Stimulated activated CD4-positive, alpha-beta T cell treated with anti-CD3 and anti-CD28 coated beads, TNF-alpha, amount 100 ng/mL, for 4 hours (primary cell): ENCODE measurements around the gene AFF1.
"Not testable (repeated sequence)": the region's sequence is repeated elsewhere in the genome, so short reads cannot be mapped to it uniquely, and the experiment has no call there.

Experiments used
- DNase-seq, 3 experiments: peaks; one replicate each; pipeline ENCODE4 v3.0.0-alpha.2; 2020; ENCODE audit warnings: low read depth in 3 of 3

Gene AFF1

DNA sequence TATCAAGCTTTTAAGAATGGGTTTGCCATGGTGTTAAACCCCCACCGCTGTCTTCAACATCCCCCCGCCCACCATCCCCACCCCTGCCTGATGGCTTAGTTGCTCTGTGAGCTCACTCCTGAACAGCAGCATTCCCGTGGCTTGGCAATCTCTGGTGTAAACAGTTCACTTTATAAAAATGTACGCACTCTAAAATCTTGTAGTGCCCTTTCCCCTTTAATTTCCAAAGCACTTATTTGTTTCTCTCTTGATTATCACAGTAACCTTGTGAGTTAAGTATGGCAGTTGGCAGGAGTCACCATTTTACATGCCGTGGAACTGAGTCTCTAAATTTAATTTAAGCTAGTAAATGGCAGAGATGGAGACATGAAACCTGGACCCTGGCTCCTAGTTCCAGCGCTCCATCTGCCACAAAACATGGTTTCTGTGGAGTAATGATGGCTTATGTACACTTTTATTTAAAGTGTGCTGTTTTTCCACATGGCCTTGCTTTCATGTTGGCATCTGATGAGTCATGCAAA, 123.1 kb downstream of the AFF1 start:
- DNase-seq = no peak

DNA sequence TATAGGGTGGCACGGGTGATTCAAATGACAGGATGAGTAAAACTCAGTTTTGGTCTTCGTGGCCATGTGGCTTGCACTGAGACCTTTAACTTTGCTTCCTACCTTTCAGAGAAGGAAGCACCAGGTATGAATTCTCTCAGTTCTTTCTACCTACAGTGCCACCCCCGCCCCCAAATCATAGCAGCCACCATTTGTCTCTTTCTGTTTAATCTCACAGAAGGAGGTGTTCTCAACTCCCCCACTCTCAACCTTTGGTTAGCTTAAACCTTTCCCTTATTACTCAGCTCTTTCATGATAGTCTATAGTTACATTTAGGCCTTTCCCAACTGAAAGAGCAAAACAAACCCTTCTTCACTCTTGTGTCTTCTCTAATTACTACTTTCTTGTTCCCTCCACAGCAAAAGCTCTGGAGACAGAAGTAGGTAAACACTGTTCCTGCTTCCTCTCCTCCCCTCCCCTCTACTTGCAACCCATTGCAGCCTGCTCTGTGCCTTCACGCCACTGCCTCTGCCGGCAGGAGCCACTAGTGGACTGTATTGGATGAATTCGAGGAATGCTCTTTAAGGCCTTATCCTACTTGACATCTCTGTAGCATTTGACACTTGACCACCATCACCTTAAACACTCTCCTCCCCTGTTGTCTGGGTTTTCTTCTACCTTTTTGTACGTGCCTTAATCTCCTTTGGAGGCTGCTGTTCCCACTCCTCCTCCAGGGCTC, 123.7 kb downstream of the AFF1 start:
- DNase-seq = peak; percentile 26 to 43 (median 30)

DNA sequence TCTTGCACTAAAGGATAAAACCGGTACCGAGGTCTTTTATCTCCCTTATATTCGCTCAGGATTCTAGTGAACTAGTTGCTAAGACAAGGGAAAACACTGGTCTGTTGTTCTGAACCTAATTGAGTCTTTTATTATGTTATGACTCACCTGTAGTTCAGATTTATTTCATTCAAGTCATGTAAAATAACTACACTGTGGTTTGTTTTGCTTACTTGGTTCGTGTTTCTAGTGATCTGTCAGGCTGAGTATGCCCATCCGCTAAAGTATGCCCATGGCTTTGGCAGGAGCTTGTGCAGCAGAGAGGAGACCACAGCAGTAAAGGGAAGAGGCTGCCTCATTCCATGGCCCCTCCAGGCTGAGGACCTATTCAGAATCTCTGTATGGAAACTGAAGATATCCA, 126.1 kb downstream of the AFF1 start:
- DNase-seq = no peak

DNA sequence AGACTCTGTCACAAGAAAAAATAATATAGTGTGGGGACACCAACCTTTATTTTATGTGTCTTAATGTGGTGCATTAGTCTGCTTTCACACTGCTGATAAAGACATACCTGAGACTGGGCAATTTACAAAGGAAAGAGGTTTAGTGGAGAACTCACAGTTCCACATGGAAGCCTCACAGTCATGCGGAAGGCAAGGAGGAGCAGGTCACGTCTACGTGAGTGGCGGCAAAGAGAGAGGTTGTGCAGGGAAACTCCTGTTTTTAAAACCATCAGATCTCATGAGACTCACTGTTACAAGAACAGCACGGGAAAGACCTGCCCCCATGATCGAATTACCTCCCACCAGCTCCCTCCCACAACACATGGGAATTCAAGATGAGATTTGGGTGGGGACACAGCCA, 130.2 kb downstream of the AFF1 start:
- no peak for DNase-seq

DNA sequence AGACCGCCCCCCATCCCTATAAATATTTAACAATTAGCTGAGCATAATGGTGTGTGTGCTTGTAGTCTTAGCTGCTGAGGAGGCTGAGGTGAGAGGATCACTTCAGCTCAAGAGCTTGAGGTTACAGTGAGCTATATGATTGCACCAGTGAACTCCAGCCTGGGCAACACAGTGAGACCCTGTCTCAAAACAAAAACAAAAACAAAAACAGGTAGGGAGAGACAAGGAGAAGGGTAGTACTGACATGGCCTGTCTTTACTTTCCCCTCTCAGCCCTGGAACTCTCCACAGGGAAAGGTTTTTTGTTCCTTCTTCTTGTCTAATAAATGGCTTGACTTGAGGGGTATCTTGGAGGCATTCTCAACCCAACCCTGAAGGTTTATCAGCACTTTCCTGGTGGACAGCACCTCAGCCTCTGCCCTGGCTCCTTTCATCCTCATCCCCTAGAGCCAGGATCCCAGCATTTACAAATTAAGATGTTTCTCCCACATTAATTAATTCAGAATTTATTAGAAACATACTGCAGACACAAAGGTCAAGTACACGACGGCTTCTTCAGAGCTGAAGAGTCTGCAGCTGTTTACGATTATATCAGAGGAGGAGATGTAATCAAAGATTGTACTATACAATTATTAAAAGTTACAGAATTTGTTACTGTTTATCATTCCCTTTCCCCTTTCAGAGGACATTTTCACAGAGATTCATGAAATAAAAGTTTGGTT, 131.8 kb downstream of the AFF1 start:
- DNase-seq = no peak

DNA sequence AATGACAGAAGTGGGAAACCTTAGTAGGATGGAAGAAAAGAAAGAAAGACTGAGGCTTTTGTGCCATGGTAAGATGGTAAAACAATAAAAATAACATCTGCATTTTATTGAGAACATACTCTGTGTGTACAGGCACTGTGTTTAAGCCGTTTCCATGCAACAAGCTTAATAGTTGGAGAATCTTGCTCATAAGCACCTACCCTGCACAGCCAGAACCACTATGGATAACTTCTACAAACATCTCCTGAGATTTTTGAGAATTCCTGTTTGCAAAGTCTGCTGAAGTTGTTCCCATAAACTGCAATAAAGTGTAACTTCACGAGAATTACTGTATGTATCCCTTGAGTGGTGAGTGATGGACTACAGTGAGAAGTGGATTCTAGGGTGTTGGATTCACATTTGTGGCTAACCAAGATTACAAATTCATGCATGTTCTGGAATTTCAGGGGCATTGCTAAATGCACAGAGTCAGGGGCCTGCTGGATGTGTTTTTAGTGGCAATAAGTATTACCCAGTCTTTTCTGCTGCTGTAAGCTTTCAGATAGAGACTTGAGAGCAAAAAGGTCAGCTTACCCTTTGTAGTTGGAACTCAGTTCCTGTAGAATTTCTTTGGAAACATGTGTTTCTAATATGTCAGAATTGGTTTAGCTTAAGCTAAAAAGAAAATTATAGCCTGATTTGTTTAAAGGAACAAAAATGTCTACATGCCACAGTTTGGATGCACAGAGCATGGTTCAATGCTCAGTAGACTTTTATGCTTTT, 132.5 kb downstream of the AFF1 start:
- DNase-seq = no peak

DNA sequence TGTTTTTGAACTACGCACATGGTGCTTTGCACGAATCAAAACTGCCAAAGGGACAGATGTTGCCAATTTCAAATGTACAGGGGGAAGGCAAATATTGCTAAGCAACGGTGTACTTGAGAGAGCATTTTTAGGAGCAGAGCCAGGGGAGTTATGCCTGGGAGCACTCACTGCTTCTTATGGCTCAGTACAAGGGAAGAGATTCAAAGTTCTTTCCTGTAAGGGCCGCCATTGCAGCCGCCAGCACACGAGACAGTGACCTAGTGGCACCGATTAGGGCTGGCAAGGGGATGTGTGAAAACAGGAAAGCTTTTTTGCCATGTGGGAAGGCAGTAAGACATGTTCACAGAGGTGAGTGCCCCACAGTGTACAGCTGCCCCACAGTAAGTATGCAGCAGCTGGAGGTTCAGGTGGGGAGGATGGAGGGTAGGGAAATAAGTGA, 133.8 kb downstream of the AFF1 start:
- no peak for DNase-seq

DNA sequence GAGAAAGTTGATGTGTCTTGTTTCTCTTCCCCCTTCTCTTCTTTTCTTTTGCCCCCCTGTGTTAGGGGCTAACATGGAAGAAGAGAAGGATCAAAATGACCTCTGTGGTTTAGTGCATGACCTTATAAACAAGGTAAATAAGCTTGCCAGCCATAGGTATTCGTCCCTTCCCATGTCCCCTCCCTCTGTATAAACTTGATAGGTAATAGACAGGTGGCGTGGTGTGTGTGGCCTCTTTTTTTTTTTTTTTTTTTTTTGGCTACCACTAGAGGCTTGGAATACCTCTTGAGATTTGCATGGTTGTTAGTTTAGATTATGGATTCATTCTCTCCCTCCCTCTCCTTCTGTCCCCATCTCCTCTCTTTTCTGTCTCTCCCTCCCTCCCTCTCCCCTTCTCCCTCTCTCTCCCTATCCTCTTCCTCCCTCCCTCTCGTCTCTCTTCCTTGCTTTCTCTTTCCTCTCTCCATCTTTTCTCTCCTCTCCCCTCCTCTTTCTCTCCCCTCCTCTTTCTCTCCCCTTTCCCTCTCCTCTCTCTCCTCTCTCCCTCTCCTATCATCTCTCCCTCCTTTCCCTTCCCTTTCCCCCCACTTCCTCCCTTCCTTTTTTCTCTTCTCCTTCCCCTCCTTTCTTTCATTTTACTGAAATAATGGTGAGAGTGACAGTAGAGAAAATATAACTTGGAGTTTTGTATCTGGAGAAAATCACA, 134.4 kb downstream of the AFF1 start:
- no peak for DNase-seq

DNA sequence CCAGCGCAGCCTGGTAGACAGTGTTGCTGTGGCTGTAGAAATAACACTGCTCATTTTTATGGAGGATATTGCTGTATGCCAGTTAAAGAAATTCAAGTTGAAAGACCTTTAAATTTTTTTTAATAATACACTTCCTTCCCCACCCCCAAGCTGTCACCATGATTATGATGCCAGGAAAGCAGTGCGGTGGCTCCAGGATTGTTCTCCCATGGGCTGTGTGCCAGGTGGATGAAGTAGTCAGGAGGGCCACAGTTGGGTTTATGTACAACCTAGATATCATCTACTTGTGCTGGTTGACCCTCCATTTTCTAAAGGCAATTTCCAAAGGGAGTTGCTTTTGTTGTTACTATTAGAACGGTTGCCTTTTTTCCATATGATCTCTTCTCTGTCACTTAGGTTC, 136.6 kb downstream of the AFF1 start:
- DNase-seq = no peak

DNA sequence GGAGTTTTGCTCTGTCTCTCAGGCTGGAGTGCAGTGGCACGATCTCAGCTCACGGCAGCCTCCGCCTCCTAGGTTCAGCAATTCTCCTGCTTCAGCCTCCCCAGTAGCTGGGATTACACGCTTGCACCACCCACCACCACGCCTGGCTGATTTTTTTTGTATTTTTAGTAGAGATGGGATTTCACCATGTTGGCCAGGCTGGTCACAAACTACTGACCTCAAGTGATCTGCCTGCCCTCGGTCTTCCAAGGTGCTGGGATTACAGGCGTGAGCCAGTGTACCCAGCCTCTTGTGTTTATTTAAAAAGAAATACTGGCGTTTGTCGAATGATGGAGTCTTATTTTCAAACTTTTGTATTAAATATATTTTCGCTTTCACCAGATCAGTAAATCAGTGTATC, 137.7 kb downstream of the AFF1 start:
- not testable (repeated sequence) for DNase-seq

DNA sequence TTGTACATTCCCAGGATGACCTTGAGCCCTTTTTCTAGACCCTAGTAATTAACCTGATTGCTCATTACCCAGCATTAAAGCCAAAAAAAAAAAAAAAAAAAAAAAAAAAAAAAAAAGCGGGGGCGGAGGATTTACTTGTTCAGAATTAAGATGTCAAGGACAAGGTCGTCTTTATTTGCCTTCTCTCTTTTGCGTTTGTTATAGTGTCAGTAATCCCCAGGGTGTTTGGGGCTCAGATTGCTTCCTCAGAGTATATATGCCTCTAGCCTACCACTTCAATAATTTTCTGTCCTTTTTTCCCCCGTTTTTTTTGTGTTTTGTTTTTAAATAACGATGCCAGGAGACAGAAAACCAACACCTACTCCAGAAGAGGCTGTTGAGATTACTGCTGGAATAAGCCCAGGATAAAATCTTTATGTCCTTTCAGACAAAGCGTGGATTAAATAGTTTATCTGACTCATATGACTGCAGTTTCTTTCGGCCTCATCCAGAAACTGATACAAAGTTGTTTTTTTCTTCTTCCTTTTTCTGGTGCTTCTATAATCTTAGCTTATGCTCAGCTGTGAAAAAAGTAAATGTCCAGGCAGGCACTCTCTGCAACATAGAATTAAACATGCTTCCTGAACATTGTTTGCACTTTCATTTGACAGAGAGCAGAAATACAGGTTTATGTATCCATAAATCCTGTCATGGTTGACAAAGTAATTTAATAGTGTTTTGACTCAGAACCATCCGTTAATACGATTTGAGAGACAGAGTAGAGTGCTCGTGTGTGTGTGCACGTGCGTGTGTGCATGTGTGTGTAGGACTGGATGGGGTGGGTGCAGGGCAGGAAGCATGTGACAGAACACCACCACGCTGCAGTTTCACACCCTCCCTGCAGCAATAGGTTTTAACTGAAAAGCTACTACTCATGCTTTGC, 138.6 kb downstream of the AFF1 start:
- peak in 1 of 3 experiments; percentile 17 for DNase-seq

DNA sequence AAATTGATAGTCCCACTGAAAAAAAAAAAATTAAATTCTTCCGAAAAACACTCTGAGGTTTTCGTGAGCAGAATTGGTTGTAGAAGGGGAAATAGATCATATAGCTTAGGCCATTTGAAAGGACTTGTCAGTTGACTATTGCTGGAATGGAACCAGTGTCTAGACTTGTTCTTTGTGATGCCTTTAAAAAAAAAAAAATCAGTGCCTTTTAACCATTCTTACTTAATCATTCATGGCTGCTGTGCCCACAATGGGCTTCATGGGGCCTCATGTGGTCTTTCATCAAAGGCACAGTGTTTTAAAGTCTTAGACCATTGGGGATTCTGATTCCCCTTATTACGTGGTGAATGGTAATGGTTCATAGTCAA, 139.3 kb downstream of the AFF1 start:
- DNase-seq = no peak

DNA sequence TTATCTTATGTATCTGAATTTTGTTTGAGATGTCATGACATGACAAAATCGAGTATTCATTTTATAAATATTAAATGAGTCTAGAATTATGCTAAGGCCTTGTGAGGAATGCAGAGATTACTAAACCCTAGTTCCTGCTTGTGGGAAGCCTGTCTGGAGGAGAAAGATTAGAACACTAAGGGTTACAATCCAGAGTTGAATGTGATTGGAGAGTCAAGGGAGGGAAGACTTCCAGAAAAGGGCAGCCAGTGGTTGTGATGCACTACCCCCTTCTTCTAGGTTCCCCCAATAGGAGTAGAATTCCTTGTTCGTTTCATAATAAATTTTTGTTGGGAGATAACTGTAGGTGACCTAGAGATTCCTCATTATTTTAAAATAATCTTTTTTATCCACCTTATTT, 141.1 kb downstream of the AFF1 start:
- no peak for DNase-seq

DNA sequence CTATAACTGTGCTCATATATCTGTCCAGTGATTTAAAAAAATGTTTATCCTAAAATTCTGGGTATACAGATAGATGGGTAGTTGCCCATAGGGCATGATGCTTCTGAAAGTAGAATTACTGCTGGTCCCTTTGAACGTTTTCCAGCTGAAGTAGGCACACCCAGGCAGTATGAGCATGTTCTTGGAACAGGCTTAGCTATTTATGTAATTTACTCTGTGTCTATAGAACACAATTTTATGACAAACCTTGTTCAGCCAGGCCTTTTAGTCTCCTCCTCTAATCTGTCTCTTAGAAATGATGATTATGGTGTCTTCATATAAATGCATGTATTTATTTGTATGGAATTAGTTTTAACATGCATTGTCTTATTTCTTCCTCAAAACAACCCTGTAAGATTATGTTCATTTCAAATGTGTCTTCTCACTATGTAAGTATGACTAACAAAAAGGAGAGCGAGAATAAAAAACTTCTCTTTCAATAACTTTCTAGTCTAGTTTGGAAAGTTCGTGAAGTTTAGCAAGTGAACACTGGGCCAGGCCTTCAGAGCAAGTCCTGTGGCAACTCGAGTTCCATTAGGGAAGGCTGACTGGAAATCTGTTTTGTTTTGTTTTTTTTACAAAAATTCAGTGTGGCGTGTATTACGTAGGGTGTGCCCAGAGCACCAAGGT, 142.0 kb downstream of the AFF1 start:
- DNase-seq = no peak

DNA sequence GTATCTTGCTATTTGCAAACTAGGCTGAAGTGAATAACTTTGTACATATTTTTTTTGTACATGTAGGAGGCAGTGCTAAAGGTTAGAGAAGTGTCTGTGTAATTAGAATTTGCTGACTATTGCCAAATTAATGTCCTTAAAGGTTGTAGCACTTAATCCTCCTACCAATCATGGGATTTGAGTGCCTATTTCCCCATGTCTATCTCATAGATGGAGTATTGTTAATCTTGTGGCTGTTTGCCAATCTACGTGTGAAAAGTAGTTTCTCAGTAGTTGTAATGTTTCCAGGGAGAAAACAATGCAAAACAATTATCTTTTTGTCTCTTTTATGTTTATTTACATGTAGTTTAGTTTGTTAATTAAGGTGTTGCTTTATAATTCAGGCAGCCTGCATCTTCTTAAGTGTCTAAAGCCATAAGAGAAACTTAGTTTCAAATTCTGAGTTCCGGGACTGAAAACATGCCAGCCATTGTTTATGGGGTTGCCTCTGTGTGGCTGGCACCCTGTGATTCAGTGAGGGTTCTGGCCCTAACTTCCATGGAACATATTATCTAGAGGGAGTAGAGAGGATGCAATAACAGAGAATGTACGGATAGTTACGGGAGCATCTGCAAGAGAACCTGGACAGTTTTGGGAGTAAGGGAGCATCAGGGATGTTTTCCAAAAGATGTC, 143.2 kb downstream of the AFF1 start:
- no peak for DNase-seq

DNA sequence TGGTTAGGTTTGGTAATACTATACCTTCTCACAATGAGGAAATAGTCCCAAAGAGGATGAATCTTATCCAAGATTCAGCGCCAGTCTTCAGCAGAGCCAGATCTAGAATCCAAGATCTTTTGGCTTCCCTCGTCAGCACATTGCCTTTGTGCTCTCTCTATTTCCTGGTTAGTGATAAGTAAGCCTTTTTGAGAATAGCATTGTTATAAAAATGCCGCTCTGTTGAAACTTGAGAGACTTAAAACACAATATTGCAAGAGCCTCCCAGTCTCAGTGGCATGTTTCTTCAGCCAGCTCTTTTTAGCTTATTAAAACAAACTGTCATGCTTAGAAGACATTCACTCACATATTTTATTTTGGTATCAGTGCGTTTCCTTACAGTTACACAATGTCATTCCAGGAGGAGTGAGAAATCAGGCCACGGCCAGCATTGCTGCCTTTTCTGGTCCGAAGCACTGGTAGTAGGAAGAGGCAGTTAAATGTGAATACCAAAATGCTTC, 144.2 kb downstream of the AFF1 start:
- no peak for DNase-seq

DNA sequence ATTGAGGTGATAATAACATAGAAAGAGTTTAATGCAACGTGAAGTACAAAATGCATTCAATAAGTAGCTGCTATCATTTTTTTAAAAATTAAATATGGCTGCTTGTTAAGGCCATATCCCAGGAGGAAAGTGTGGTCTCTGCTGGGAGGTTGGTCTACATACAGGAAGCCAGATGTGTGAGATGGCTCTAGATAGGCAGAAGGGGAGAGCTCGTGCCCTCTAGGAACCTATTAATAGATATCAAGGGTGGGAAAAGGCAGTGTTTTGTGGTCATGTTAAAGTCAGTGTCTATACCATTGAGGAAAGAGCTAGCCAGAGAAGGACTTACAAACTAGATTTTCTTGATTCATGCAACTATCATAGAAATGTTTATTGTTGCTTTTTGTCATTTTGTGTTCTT, 145.2 kb downstream of the AFF1 start:
- DNase-seq = no peak

DNA sequence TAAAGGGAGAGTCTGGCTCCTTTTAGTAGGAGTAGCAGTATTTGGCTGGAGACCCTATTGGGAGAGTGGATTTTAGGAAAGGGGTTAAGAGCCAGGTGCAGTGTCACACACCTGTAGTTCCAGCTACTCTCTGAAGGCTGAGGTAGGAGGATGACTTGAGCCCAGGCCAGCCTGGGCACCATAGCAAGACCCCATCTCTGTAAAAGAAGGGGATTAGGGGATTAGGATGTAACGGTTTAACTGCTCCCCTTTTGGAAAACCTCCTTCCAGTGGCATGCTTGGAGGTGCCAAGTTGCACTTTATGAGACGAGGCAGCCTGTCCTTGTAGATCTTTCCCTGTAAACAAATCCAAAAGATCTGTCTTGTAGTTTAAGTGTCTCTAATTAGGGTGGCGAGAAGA, 145.7 kb downstream of the AFF1 start:
- DNase-seq = no peak

DNA sequence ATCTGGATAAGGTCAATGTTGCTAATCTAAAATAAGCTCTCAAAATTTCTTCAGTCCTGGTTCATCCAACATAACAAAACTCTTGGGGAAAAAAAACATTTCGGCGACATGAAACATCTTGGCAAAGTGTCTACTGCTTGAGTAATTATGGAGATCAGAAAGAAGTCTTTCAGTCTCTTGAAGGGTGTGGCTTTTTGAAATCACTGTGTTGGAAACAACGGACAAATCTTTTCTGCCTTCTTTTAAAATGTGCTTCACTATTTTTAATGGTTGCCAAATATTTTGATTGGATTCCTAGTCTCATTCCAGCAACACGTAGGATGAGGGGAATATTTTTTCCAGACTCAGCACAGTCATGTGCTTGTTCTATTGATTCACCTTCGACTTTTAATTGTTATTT, 147.0 kb downstream of the AFF1 start:
- no peak for DNase-seq

DNA sequence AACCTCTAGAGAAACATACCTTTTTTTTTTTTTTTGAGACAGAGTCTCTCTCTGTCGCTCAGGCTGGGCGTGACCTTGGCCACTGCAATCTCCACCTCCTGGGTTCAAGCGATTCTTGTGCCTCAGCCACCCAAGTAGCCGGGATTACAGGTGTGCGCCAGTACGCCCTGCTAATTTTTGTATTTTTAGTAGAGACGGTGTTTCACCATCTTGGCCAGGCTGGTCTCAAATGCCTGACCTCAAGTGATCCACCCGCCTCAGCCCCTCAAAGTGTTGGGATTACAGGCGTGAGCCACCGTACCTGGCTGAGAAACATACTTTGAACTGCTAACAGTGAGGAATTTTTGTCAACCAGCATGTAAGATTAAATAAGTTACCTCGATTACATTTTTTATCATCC, 150.9 kb downstream of the AFF1 start:
- not testable (repeated sequence) for DNase-seq
